CD4-positive, alpha-beta T cell (primary cell): ENCODE data around the gene CCDC3. TPM values are rescaled to one million over a fixed set of nuclear protein-coding genes. Genes with fewer than 3 reads are reported as not detected.

ENCODE experiments used
- ATAC-seq: fragments of 200-7000 bp; cut with Tn5 transposase; one replicate; pipeline ENCODE4 v1.10.0; 2022; ENCODE audit warnings: mild to moderate bottlenecking; ENCODE audit not compliant: poor library complexity
- CTCF ChIA-PET: fragments of 350-600 bp; sonication (Branson Sonifier 250); formaldehyde crosslinking; loops from one replicate; lab custom pipeline; 2021; ENCODE audit warnings: antibody characterized with exemption, inconsistent platforms; lab: Charles Lee
- POLR2A ChIA-PET: fragments of 350-600 bp; sonication (Branson Sonifier 250); formaldehyde crosslinking; loops from one replicate; lab custom pipeline; 2021; ENCODE audit warnings: antibody characterized with exemption, inconsistent platforms; lab: Charles Lee
- DNase-seq, 14 experiments: peaks; one replicate each; pipeline ENCODE4 v3.0.0-alpha.2; 2013 to 2020; ENCODE audit warnings: mixed read lengths in 2 of 14
- H3K27ac ChIP-seq, 2 donors: one replicate each; pipeline versions ENCODE4 v1.5.1 to v1.7.0; 2013; ENCODE audit warnings: low read length in 2 of 2, low read depth in 1 of 2, mild to moderate bottlenecking in 1 of 2
- H3K27me3 ChIP-seq, 2 experiments: 1 replicate in 1 of 2; 2 replicates in 1 of 2; pipeline versions ENCODE4 v1.6.1 to v1.7.0; 2013; ENCODE audit warnings: low read length in 2 of 2, control low read depth in 1 of 2, mild to moderate bottlenecking in 1 of 2, moderate library complexity in 1 of 2; ENCODE audit not compliant: insufficient read depth in 2 of 2, control insufficient read depth in 1 of 2
- H3K36me3 ChIP-seq: one replicate; pipeline ENCODE4 v1.6.1; 2013; ENCODE audit warnings: low read length, control low read depth; ENCODE audit not compliant: insufficient read depth
- H3K4me1 ChIP-seq: one replicate; pipeline ENCODE4 v1.6.1; 2013; ENCODE audit warnings: low read length, control low read depth; ENCODE audit not compliant: insufficient read depth
- H3K4me3 ChIP-seq: one replicate; pipeline ENCODE4 v1.5.1; 2013; ENCODE audit warnings: mild to moderate bottlenecking, low read length, moderate library complexity
- H3K9me3 ChIP-seq, 2 experiments: 1 replicate in 1 of 2; 2 replicates in 1 of 2; pipeline versions ENCODE4 v1.6.1 to v1.7.0; 2013; ENCODE audit warnings: low read length in 2 of 2, mild to moderate bottlenecking in 2 of 2, control low read depth in 1 of 2, moderate library complexity in 1 of 2; ENCODE audit not compliant: control insufficient read depth in 1 of 2, insufficient read depth in 1 of 2
- H3K27ac Mint-ChIP-seq: one replicate; pipeline ENCODE4 v1.8.0; 2020; ENCODE audit warnings: mixed read lengths
- H3K27me3 Mint-ChIP-seq: one replicate; pipeline ENCODE4 v1.8.0; 2021; ENCODE audit warnings: mixed read lengths
- H3K36me3 Mint-ChIP-seq: one replicate; pipeline ENCODE4 v1.8.0; 2021; ENCODE audit warnings: low read depth, mixed read lengths
- H3K4me1 Mint-ChIP-seq: one replicate; pipeline ENCODE4 v1.8.0; 2021; ENCODE audit warnings: low read depth, mixed read lengths
- H3K4me3 Mint-ChIP-seq: one replicate; pipeline ENCODE4 v1.8.0; 2020; ENCODE audit warnings: mild to moderate bottlenecking, mixed read lengths
- H3K9me3 Mint-ChIP-seq: one replicate; pipeline ENCODE4 v1.8.0; 2020; ENCODE audit warnings: mixed read lengths
- intact Hi-C, 2 experiments: fragments of 100-400 bp; cut with DNase I in 1 of 2; cut with micrococcal nuclease in 1 of 2; formaldehyde crosslinking; loops; one replicate each; pipeline versions ENCODE4 v1.15.1 to v1.9.0; 2023 to 2025; cut with DNase I, micrococcal nuclease
- total RNA-seq, 174 experiments: library from RNA in 2 of 174; stranded (reverse) in 2 of 174; gene quantifications; one replicate each; pipeline ENCODE4 v1.2.3 and lab custom pipeline; 2021 to 2026
- TF ChIP-seq, protein P1 (sequence below): fragments of 200-600 bp; IDR thresholded peaks from one replicate; pipeline ENCODE4 v1.8.0; 2022; ENCODE audit warnings: antibody characterized with exemption, mild to moderate bottlenecking

CCDC3 gene
- total RNA-seq, 2 experiments from 2014 or later, result 0.08 TPM; not detected in 1

DNA sequence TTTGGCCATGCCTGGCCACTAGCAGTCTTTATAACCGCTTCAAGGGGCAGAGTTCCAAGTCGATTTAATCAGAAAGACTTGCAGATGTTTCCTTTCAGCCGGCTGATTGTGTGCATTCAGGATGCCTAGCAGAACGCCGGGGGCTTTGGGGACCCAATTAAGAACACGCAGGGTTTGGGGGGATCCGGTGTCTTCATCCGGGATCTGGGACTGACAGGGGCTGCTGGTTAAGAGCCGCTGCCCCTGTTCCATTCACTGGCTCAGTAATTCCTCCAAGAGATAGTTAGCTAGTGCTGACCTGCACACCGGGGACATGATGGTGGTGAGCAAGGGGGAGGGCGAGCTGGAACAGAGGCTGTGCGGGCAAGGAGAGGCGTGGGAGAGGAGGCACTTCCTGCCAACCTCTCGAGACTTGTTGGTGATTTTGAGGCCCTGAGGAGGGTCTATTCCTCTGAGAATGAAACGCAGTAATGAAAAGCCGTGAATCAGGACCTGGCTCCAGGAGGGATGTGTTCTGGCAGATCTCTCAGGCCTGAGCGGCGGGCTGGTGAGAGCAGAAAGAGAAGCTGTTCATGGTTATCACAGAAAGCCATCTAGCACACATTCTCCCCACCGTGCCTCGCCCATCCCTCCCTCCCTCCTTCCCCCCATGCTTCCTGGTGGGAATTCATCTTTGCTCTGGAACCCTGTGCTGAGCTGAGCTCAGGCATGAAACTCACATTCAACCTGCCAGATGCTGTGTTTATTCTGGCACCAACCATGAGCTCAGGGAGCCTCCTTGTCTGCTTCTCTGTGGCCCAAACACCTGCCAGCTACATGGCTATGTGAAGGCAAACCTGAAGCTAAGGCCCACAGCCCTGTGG lies 152.0 kb downstream of the CCDC3 start:
- no peaks in the 10 kb centered on the region for H3K9me3 Mint-ChIP-seq
- Histone ChIP-seq H3K4me1 (no peaks in the 10 kb centered on the region), H3K27ac (no peak overlapping the region), H3K4me3 (no peak overlapping the region), H3K9me3 (no peaks in the 10 kb centered on the region), H3K27me3 (peaks cover 7 to 15% of the 10 kb centered on the region in 2 experiments), H3K36me3 (no peaks in the 10 kb centered on the region)
- ChIA-PET POLR2A (no interaction called here), CTCF (interaction anchor here (0.6 kb wide), 1 partner anchor 1050 kb away, joined by 5 read pairs; no protein-coding TSS in a partner anchor)
- H3K4me3 Mint-ChIP-seq, result no peak overlapping the region
- TF ChIP-seq, protein P1, sequence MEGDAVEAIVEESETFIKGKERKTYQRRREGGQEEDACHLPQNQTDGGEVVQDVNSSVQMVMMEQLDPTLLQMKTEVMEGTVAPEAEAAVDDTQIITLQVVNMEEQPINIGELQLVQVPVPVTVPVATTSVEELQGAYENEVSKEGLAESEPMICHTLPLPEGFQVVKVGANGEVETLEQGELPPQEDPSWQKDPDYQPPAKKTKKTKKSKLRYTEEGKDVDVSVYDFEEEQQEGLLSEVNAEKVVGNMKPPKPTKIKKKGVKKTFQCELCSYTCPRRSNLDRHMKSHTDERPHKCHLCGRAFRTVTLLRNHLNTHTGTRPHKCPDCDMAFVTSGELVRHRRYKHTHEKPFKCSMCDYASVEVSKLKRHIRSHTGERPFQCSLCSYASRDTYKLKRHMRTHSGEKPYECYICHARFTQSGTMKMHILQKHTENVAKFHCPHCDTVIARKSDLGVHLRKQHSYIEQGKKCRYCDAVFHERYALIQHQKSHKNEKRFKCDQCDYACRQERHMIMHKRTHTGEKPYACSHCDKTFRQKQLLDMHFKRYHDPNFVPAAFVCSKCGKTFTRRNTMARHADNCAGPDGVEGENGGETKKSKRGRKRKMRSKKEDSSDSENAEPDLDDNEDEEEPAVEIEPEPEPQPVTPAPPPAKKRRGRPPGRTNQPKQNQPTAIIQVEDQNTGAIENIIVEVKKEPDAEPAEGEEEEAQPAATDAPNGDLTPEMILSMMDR, result no peak
- H3K36me3 Mint-ChIP-seq, result no peaks in the 10 kb centered on the region
- no peak overlapping the region for H3K27ac Mint-ChIP-seq
- no peaks in the 10 kb centered on the region for H3K4me1 Mint-ChIP-seq
- DNase-seq (no peak), ATAC-seq (no peak)
- H3K27me3 Mint-ChIP-seq, result peaks cover 44% of the 10 kb centered on the region
- intact Hi-C loops, result no loop called here

DNA sequence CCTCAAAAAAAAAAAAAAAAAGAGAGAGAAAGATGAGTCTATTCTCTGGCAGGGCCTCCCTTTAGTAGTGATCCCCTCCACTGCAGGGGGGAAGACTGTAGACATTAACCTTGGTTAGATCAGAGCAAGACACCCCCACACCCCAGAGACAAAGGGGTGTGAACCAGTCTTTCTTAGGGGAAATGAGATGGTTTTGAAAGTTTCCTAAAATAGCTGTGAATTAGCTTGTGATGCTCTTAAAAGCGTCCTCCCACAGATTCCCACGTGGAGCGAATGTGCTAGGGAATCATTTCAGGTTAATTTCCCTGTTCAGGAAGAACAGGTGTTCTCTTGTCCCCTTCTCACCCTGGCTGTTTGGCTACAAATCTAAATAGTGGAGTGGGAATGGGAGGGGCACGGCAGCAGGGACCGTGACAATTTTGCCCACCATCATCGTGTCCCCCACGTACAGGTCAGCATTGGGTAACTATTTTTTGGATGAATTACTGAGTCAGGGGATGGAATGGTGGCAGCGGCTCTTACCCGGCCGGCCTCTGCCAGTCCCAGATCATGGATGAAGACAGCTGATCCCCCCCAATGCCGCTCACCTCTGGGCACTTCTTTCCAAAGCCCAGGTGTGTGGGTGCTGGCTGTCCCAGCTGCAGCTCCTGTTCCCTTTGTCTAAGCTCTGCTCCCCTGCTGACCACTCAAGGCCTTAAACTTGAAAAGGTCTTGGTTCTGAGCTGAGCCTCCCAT lies 152.9 kb downstream of the CCDC3 start:
- ATAC-seq (no peak), DNase-seq (no peak)
- Histone ChIP-seq H3K36me3 (no peaks in the 10 kb centered on the region), H3K27ac (no peak overlapping the region), H3K27me3 (peaks cover 7 to 15% of the 10 kb centered on the region in 2 experiments), H3K4me1 (no peaks in the 10 kb centered on the region), H3K4me3 (no peak overlapping the region), H3K9me3 (no peaks in the 10 kb centered on the region)
- H3K4me1 Mint-ChIP-seq, result no peaks in the 10 kb centered on the region
- H3K9me3 Mint-ChIP-seq, result no peaks in the 10 kb centered on the region
- POLR2A ChIA-PET, result no interaction called here
- intact Hi-C loops, result no loop called here
- no peaks in the 10 kb centered on the region for H3K36me3 Mint-ChIP-seq
- TF ChIP-seq, protein P1, result no peak
- H3K27ac Mint-ChIP-seq, result no peak overlapping the region
- peaks cover 40% of the 10 kb centered on the region for H3K27me3 Mint-ChIP-seq
- CTCF ChIA-PET, result interaction anchor here (0.6 kb wide), 1 partner anchor 1049 kb away, joined by 5 read pairs; no protein-coding TSS in a partner anchor
- no peak overlapping the region for H3K4me3 Mint-ChIP-seq

DNA sequence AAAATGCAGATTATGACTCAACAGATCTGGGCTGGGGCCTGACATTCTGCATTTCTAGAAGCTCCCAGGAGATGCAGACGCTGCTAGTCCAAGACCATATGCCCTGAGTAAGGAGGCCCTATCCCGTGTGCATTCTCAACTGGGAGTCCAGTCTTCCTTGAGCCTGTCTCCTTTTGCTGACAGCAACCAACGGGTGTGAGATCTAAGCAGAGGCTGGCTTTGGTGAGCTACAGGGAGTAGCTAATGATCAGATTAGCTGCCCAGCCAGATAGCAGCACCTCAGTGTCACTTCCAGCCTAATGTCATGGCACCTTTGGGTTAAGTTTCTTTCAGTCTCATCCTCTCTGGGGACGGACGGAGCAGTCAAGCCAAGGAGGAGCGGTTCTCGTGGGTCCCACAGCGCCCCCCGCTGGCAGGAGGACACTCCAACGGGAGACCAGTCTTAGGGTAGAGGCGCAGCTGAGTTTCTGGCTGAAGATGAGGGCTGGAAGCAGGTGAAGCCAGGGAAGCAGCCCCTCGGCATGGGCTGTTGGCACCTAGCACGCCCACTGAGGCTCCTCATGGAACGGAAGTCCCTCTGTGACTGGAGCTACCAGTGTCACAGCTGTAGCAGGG lies 154.0 kb downstream of the CCDC3 start:
- Histone ChIP-seq H3K27me3 (peaks cover 7 to 15% of the 10 kb centered on the region in 2 experiments), H3K36me3 (no peaks in the 10 kb centered on the region), H3K9me3 (no peaks in the 10 kb centered on the region), H3K4me3 (no peak overlapping the region), H3K27ac (no peak overlapping the region), H3K4me1 (no peaks in the 10 kb centered on the region)
- intact Hi-C loops, result no loop called here
- ChIA-PET POLR2A (no interaction called here), CTCF (no interaction called here)
- H3K36me3 Mint-ChIP-seq, result no peaks in the 10 kb centered on the region
- peaks cover 35% of the 10 kb centered on the region for H3K27me3 Mint-ChIP-seq
- no peak overlapping the region for H3K4me3 Mint-ChIP-seq
- H3K9me3 Mint-ChIP-seq, result no peaks in the 10 kb centered on the region
- ATAC-seq, result no peak
- H3K27ac Mint-ChIP-seq, result no peak overlapping the region
- DNase-seq, result no peak
- TF ChIP-seq, protein P1, result no peak
- H3K4me1 Mint-ChIP-seq, result no peaks in the 10 kb centered on the region
